ENCODE data around the gene DUOXA1.

Gene DUOXA1

DNA sequence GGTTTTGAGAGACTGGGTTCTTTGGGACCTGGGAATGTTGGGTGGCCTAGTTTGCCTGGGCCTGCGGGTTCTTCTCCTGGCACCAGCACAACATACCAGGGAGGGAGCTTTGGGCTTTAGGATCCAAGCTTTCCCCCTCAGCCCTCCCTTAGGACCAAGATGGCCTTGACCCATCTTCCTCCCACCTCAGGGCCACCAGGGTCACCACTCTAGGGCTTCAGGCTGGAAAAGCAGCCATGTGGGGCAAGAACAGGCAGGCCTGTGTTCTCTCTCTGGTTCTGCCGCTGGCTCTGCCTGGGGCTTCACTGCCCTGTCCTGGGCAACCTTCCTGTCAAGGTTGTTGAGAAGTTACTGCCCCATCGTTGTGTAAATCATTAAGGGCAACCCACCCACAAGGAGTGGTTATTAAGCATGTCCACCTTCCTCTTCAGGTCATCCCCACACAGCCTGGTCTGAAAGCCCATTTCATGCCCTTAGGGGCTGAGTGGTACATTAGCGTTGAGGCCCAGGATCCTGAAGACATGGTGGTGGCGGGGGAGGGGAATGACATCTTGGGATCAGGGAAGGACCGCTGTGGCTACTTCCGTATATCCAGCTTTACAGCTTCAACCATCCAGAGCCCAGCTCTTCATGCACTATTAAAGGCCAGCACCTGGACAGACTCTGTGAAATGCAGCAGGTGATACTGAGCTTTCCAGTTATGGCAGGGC lies 767 bp upstream of the DUOXA1 start:
- DNase-seq: no peak

DNA sequence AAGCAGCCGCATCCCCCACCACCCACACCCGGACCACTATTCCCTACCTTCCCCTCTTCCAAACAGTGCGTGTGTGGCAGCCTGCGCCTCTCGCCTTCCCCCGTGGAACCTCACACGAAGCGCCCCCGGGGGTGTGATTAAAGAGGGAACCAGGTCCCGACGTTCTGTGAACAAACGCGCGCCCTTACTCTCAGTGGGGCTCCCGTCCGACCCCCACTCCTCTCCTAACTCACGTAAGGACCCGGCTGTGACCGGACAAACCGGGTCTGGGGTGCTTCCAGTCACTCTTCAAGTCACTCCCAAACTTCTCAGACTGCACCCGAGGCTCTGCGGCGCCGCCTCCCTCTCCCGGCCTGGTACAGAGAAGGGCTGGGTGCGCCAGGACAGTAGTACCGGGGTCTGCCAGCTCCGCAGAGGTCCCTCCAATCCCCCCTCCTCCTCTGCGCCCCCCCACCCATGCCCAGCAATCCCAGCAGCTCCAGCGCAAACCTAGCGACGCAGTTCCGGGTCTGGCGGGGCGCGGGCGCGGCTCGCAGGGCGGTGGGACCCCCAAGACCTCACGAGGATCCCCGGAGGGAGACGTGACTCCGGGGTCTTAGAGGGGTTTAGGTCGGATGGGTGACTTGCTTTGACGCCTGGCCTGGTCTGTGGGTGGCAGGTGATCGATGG lies 574 bp downstream of the DUOXA1 start:
- DNase-seq: no peak

DNA sequence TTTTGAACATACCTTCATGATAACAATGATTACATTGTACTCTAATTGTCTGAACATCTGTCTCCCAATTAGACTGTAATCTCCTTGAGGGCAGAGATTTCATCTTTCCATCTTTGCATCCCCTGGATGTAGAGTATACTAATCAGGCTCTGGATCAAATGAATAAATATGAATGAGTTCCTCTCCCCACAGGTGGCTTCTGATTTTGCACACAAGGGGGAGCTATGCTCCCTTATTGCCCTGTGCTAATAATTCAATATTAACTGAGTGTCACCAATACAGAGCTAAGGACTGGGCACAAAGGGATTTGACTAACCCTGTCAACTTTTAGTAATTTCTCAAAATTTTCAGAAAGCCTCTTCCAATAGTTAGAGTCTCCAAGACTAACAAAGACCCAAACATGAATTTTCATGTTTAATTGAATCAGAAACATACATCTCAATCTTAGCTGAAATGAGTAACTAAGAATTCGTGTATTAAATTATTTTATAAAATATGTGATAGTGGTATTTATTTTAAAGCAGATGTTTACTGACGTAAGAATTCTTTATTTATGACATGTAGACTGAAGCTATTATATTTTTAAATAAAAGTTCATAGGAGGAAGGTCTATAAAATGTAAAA lies 3.0 kb downstream of the DUOXA1 start:
- DNase-seq: no peak

DNA sequence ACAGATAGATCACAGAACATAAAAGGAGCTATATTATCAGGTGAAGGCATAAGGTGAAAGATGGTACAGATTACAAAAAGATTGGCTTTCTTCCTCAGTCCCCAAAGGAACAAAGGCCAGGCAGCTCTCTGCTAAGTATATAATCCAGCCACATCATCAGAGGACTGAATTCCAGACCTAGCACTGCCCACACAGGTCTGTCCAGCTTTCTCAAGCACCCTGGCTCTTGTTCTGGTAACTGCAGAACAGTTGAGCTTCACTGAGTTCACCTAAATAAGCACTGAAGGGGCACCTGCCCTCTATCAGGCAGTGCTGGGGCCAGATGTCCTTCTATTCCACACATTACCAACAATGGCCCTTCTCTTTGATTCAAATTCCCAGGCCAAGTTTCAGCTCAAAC lies 6.3 kb downstream of the DUOXA1 start:
- no peak for DNase-seq

DNA sequence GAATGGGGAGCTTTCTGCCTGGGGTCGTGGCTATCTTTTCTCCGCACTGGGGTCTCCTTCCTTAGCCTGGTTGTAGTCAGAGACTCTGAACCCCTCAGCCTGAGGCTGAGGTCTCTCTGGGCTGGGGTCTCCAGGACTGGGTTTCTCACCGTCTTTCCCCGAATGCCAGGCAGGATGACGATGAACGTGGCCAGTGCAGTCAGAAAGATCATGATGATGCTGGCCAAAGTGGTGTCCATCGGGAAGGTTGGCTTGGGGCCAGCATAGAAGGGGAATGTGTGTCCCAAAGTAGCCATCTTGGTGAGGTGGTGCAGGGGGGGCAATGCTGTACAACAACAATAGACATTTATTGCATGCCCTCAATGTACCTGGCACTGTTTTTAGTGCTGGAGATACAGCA lies 7.0 kb downstream of the DUOXA1 start:
- DNase-seq: no peak

DNA sequence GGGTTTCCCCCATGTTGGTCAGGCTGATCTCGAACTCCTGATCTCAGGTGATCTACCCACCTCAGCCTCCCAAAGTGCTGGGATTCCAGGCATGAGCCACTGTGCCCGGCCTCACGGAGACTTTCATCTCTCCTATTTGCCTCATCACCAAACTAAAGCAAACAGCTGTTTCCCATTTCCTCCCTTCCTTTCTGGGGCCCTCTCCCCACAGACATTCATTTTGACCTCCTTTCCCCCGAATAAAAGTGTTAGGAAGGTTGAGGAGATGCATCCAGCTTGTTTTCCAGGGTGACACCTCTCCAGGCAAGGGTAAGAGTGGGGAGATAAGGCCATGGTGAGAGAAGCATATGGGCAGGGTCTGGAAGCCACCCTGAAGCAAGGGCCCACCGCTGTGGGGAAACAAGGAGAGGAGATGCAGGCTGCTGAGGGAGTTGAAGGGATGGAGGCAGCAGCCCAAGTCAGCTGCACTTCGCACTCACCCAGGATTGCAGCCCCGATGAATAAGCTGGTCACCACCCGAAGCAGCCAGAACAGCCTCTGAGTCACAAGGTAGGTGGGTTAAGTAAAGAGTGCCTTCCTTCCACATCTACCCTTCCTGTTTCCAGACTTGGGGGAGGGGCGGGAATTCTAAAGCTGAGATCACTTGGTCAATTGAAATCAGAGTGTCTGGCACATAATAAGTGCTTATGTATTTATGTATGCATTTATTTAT lies 7.8 kb downstream of the DUOXA1 start:
- no peak for DNase-seq

DNA sequence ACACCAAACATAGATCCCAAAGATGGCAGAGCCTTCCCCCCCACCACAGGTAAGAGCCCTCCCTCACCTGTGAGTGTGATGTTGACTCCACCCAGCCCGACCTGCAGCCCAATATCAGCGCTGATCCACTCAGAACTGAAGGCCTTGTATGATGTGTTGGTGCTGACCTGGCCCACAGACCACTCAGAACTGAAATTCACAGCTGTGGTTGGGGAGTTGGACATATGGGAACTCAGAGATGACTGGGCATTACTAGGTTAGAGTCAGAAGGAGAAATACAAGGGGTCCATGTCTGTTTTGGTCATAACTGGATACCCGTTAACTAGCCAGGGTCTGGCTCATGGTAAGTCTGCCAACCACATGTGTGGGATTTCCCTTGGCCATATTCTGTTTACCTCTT lies 8.7 kb downstream of the DUOXA1 start:
- DNase-seq: no peak

DNA sequence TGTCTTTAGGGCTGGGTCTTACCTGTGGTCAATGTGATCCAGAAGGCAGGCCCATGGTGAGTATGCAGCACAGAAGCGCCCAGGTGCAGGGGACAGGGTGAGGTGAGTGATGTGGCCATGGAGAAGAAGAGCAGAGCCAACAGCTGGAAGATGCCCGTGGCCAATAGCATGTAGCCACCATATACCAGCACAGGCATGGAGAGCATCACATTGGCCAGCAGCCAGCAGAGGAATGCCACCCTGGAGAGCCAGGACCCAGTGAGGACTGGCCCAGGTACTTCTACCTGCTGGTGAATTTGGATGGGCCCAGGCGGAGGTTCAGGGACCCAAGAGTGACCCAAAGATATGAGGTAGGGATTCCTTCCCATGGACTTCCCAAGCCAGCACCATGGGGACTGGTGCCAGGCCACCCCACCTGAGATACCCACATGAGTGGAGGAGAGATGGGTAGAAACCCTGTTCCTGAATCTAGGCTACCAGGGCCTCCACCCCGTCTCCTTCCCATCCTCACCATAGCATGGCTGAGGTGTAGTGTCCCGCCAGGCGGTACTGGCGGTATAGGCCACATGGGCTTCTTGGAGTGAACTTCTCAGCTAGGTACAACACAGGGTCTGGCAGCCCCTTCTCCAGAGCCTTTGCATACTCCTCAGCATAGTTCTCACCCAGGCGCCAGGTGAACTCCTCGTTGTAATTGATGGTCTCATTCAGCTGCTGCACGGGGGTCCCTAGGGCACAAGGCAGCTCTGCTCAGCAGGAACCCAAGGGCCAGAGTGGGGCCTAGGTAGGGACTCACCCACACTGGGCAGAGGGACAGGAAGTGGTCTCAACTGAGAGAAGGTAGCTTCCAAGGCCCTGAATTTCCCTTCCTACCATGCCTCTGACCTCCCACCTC lies 9.4 kb downstream of the DUOXA1 start:
- DNase-seq: no peak

DNA sequence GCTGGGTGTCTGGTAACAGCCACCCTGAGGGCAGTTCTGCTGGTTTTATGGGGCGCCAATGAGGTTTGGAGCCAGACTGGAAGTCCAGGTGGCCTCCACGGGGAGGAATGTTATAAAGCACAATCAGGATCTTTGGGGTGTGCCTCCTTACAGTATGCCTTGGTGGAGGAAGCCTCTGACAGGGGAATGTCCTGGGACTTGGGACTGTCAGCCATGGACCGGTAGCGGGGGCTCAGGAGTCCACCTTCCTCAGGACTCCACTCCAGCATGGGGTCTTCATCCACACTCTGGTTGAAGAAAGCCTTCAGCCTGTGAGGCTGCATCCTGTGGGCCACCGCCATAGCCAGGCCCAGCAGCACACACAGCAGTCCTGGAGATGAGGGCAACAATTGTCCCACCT lies 10.7 kb downstream of the DUOXA1 start:
- DNase-seq: no peak

DNA sequence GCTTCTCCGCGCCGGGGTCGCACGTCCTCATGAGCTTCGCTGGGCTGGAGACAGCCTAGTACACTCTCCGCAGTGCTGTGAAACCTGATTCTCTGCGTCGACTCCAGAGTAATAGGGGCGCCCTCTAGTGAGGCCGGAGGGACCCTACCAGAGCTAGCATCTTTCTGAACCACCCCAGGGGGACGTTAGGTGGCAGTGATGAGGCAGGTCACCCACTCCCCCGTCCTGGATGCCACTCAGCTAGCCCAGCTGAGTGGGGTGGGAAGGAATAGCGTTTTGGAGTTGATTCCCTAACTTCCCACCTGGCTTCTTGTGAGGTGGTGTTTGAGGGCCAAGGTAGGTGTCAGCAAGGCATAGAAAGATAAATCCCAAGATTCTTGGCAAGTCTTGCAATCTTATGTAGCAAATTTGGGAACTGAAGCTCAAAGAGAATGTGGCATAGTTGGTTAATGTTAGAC lies 11.5 kb downstream of the DUOXA1 start:
- peak; percentile 69 for DNase-seq

DNA sequence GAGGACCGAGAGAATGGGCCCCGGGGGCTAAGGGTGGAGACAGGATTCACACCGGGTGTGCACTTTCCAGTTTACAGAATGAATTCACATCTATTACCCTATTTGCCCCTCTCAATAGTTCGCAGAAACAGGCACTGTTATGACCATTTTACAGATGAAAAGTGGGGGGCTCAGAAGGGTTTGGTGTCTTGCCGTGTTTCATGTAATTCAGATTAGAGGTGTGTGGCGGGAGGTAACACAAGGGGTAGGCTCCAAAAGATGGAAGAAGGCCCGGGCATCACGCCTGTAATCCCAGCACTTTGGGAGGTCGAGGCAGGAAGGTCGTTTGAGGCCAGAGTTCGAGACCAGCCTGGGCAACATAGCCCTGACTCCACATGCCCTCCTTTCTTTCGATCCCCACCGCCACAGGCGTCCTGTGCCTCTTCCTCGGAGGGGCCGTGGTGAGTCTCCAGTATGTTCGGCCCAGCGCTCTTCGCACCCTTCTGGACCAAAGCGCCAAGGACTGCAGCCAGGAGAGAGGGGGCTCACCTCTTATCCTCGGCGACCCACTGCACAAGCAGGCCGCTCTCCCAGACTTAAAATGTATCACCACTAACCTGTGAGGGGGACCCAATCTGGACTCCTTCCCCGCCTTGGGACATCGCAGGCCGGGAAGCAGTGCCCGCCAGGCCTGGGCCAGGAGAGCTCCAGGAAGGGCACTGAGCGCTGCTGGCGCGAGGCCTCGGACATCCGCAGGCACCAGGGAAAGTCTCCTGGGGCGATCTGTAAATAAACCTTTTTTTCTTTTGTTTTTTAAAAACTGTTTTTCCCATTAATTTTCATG lies 12.2 kb downstream of the DUOXA1 start:
- no peak for DNase-seq

DNA sequence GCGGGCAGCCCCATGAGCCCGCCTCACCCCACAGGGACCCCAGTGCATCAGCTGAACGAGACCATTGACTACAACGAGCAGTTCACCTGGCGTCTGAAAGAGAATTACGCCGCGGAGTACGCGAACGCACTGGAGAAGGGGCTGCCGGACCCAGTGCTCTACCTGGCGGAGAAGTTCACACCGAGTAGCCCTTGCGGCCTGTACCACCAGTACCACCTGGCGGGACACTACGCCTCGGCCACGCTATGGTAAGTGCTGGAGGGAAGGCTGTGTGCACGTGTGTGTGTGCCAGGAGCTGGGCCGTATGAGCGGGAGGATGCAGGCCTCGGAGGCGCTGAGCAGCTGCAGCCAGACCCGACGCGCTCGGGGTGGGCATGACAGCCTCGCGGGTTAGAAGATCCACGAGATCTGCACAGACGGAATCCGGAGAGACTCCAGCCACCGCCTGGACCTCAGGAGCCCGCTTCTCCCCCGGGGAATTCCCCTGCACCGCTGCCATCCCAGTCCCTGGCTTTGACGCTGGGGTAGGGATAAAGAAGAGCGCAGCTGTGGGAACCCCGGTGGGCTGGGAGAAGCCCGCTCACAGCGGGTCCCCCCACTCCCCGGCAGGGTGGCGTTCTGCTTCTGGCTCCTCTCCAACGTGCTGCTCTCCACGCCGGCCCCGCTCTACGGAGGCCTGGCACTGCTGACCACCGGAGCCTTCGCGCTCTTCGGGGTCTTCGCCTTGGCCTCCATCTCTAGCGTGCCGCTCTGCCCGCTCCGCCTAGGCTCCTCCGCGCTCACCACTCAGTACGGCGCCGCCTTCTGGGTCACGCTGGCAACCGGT lies 13.0 kb downstream of the DUOXA1 start:
- DNase-seq: no peak

DNA sequence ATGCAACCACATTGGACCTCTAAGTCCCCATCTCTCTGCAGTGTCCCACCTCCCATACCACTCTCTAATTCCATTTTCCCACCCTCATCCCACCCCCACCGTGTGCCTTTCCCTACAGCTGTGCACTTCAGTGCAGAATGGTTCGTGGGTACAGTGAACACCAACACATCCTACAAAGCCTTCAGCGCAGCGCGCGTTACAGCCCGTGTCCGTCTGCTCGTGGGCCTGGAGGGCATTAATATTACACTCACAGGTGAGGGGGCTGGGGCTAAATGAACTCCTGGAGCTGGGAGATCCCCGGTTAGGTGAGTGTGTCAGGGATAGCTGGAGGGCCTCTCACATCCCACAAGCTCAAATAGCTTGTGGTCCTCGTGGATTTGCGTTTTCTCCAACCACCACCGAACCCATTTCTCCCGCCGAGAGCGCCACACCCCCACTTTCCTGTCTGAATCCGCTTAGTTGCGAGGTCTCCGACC lies 13.6 kb downstream of the DUOXA1 start:
- DNase-seq: no peak

DNA sequence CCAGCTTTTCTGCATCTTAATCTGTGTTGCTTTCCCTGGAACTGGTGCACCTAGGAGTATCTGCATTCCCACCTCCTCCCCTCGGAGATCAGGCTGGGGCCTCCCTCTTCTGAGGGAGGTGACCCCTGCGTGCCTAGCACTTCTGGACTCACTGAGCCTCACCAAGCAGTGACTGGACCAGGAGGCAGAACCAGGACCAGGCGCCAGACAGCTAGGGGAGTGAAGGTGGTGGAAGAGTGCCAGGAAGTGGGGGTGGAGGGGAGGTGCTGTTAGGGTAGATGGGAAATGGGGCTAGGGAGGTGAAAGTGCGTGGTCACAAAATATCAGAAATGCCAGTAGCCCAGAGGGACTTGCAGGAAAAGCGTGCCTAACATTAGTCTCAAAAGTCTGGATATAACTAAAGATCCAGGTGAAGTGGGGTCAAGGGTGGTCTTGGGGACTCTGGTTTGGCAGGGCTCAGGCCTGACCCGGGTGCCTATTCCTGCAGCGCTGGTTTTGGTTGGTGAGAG lies 14.3 kb downstream of the DUOXA1 start:
- DNase-seq: no peak

DNA sequence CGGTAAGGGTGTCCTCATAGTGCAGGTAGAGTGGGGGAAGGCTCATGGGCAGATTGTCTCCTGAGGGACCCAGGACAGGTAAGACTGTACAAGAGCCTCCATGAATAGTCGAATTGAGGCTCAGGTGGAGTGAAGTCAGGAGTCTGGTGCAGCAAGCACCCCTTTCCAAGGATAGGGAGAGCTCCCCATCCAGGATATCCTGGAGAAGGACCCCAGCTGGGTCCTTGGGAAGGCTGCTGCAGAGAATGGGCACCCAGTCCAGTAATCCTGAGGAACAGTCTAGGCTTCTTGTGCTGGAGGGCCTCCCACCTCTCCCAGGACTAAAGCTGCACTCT lies 15.0 kb downstream of the DUOXA1 start:
- no peak for DNase-seq

DNA sequence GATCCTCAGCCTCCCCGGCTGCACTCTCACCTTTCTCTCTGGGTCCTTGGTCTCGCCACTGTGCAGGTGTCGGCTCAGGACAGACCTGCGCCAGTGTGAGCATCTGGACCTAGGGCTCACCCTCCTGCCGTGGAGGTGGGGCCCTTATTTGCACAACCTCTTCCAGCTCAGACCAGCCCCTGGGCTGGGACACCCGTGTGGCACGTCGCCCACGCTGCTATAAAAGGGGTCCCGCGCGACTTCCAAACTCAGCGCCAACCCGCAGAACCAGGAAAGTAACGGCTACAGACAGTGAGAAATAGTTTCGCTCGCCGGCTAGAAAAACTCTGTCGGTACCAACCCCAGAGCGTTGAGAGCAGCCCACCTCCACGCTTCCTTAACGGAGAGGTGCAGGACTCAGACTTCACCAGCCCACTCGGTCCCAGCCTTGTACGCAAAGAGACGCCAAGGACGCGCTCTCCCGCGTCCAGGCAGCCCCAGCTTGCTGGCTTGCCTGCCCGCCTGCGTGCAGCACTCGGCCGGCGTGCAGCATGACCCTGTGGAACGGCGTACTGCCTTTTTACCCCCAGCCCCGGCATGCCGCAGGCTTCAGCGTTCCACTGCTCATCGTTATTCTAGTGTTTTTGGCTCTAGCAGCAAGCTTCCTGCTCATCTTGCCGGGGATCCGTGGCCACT lies 15.5 kb downstream of the DUOXA1 start, which contains the start of the genes DUOX2 and DUOXA2:
DUOX2 (minus strand) TSS at position 97 of the 675 bp plus-strand sequence. CDS start 761 bp downstream, outside the sequence.
DUOXA2 (plus strand) TSS at position 251 of the 675 bp plus-strand sequence; CDS start at position 531, 280 bp downstream.
- no peak for DNase-seq

DNA sequence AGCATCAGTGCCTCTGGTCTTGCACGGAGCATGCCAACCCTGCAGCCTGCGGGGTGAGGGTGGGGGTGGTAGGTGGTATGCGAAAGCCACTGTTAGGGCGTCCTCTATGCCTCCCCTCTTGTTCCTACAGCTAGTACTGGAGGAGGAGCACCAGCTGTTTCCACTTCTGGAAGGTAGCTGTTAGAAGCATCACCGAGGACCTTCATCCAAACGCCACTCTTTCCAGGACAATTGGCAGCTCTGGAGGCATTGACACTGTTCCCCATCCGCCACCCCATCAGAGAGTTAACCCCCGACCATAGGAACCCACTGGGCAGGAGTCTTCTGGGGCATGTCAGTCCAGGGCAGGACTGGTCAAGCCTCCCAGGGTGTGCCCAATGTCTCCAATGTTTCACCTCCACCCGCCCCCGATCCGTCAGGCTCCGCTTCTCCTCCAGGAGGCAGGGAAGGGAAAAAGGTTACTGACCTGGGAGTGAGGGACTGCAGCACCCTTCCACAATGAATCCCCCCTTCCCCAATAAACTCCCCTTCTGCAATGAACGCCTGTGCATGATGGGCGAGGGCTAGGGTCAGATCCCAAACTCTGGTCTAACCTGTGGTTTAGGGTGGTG lies 16.2 kb downstream of the DUOXA1 start:
- no peak for DNase-seq

DNA sequence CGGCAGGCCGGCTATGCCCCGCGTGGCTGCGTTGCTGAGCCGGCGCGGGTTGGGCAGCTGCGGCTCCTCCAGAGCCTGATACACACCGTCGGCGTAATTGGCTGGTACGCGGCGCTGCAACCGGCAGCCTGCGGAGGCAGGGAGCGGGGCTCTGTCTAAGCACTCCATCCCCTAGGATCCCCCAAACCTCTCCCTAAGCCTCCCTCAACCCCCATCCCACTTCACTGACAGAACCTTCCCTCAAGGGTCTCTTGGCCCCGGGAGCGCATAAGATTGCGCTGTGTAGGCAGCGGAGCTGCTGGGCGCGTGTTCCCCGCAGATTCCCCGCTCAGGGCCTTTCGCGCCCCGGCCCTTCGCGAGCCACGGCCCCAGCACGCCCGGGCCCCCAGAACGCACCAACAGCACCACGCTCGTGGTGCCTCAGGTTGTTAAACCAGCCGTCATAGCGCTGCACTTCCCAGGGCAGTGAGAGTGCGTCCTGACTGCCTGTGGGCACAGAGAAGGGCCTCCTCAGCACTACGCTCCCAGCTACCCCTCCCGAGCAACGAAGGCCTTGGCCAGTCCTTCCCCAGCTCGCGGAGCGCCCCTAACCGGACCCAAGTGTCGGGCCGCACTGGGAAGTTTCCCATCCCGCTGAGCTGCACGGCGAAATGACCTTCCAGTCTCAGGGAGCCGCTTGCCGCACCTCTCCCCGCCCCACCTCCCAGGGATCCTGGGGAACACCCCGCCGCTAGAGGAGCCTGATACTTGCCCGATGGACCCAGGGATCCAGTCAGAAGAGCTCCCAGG lies 16.9 kb downstream of the DUOXA1 start:
- no peak for DNase-seq
